NCI-H1930 (cell line): ENCODE results near the gene ITGB1.

ENCODE experiments used
- DNase-seq, 2 experiments: peaks; one replicate each; lab custom pipeline; 2025; lab: John Stamatoyannopoulos, UW

Gene ITGB1

DNA sequence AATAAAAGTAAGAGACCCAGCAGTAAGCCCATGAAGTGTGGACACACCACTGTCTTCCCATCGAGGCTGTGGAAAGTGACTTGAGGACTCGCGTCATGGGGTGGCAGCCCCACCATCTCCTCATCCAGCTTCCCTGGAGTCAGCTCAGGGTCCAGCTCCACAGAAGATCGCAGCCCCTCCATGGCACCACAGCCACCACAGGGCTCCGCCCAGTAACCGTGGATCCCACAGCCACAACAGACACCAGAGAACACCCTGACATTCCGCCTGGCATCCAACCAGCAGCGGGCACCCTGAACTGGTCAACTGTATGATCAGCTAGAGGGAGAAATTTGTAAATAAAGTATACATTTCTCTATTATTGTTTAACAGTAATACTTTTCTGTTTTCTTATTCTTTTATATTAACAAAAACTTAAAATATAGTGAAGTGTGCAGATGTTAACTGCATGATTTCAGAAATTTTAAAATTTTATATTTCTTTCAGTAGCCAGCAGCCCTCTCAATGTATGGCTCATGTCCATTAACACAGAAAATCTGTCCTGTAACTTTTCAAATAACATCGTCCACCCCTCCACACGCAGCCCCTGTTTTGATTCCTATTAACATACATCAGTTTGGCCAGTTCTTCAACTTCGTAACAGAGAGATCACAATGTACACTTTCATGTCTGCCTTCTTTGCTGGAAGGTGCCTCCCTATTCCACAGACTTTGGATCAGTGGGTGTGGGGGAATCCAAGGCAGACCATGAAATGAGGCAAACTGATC lies 69.7 kb downstream of the ITGB1 start:
- DNase-seq: no peak

DNA sequence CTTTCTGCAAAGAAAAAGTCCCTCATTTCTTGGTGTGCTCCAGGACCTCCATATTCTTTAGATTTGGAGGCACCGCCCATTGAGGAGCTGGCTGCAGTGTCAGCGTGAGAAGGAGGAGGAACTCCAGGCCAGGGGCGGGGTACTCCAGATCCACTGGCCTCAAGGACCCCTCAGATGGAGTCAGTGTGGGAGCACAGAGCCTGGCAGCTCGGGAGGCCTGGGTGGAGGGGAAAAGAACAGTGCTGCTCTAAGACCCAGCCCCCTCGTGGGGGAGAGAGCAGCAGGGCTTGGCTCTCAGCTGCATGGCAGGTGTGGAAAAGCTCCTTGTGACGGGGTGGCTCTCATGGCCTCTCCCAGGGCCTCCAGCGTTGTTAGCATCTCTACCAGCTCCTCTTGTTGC lies 70.5 kb downstream of the ITGB1 start:
- no peak for DNase-seq

DNA sequence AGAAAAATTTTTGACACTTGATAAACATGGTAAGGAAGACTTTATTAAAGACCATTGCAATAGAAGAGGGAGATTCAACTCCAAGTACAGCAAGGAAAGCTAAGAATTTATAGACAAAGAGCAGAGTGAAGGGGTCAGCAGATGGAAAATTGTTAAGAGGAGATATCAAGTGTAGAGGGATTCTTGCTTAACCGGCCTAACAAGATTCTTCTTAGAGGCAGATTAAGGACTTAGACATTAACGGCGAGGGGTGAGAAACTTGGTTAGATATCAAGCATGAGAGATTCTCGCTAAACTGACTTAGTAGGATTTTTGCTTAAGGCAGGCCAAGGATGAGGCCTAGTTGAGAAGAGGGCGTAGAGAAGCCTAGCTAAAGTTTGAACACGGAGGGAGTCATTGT lies 76.0 kb downstream of the ITGB1 start:
- no peak for DNase-seq

DNA sequence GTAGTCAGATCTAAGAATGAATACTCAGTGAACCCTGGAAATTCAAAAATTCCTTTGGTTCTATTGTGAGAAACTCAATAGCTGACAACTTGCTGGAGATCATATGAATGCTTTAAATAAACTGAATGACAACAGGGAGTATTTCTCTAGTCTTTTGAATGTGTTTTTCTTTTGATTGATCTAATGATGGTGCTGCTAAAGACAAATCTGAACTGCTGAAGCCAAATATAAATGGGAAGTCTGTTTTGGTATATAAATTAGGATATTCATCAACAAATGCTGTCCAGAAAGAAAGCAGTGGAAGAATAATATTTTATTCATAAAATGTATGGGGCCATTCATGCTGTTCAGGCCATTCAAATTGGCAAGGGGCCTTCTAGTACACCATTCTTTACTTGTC lies 79.4 kb downstream of the ITGB1 start:
- DNase-seq: no peak

DNA sequence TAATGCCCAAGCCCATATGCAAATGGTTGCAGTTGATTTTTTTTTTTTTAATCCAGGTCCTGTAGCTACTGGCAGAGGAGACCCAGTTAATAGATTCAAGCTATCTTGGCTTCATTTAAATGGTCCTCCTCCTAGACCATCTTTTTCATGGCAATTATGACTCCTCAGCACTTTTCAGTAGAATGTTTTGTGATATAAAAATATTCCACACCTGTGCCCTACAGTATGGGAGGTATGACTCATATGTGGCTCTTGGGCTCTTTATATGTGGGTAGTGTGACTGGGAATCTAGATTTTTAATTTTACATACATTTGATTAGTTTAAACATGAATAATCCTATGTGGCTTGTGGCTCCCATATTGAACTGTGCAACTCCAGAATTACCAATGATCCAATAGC lies 80.1 kb downstream of the ITGB1 start:
- DNase-seq: no peak

DNA sequence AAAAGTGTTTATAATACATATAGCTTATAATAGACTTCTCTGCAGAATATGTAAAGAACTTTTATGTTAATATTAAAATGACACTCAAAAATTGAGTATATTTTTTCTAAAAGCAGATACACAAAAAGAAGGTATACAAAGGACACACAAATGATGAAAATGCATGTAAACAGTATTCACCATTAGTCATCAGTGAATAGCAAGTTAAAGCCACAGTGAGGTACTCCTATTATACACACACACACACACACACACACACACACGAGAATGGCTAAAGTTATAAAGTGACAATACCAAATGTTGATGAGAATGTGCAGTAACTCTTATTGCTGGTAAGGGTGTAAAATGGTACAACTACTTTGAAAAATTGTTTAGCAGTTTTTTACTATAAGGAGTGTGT lies 92.9 kb downstream of the ITGB1 start:
- no peak for DNase-seq

DNA sequence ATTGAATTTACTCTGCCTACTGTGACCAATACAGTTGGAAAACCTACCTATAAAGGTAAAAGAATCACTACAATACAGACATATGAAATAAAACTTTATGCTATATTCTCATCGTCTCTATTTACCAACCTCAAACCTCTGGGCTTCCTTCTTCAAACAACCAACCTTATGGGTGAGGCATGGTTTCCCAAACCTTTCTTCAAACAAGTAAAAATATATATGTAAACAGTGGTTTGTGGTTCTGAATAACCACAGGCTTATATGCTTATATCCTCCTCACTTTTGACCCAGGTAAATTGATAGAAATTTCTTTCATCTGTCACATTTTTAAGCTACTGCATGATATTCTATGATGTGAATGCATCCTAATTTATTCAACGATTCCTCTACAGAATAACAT lies 103.6 kb downstream of the ITGB1 start:
- DNase-seq: no peak

DNA sequence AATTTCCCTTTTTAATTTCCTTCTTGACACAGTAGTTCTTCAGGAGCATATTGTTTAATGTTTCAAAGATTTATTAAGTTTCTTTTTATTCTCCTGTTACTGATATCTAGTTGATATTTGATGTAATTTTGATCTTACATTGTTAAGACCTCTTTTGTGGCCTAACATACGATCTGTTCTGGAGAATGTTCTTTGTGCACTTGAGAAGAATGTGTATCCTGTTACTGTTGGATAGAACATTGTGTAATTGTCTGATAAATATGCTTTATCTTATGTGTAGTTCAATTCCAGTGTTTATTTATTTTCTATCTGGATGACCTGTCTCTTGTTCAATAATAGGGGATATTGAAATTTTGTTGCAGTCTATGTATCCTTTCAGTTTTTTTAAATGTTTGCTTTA lies 106.7 kb downstream of the ITGB1 start:
- no peak for DNase-seq
